IPS-18a (cell line): Measurements from ENCODE around the gene OAF.

Experiments used
- H3K27ac ChIP-seq: one replicate; pipeline ENCODE4 v1.5.1; 2013; ENCODE audit warnings: low read length
- H3K27me3 ChIP-seq: one replicate; pipeline ENCODE4 v1.6.1; 2013; ENCODE audit warnings: mild to moderate bottlenecking, low read length; ENCODE audit not compliant: control insufficient read depth, insufficient read depth
- H3K36me3 ChIP-seq: one replicate; pipeline ENCODE4 v1.6.1; 2013; ENCODE audit warnings: low read depth, low read length; ENCODE audit not compliant: control insufficient read depth
- H3K4me1 ChIP-seq: one replicate; pipeline ENCODE4 v1.6.1; 2013; ENCODE audit warnings: low read depth, low read length; ENCODE audit not compliant: control insufficient read depth
- H3K4me3 ChIP-seq: one replicate; pipeline ENCODE4 v1.5.1; 2013; ENCODE audit warnings: low read length
- H3K9ac ChIP-seq: one replicate; pipeline ENCODE4 v1.6.1; 2013; ENCODE audit warnings: mild to moderate bottlenecking, low read length, moderate library complexity
- H3K9me3 ChIP-seq: one replicate; pipeline ENCODE4 v1.6.1; 2013; ENCODE audit warnings: low read depth, low read length; ENCODE audit not compliant: control insufficient read depth

Gene OAF

DNA sequence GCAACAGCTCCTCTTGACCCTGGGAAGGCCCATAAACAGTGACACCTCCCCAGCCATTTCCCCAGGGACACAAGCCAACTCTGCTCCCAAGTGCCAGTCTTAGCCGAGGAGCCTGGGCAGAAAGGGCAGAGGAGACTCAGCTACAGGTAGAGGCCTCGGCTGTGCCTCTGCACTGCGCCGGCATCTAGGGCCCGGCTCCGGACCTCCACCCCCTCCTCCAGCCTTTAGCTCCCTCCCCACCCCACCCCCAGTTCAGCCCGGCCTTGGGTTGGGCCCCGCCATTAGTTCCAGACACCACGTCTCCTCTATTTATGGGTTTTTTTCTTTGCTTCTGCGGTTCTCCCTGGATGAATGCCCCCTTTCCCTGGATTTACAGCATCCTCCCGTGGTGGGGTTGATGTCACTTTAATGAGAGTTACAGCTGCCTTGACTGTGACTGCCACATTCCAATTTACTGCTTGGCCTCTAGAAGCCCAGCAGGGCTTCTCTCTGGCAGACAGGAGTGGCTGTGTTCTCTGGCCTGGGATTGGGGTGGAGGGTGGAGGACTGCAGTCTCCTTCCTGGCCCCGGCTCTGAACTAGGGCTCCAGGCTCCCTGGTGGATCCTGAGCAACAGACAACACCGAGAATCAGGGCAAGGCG lies 13.5 kb upstream of the OAF start:
- H3K36me3 ChIP-seq = no peaks in the 10 kb centered on the region
- no peak overlapping the region for H3K27ac ChIP-seq
- no peak overlapping the region for H3K9ac ChIP-seq
- no peak overlapping the region for H3K4me3 ChIP-seq
- H3K4me1 ChIP-seq = peaks cover 26% of the 10 kb centered on the region
- H3K27me3 ChIP-seq = peaks cover 73% of the 10 kb centered on the region
- H3K9me3 ChIP-seq = no peaks in the 10 kb centered on the region

GRCh38 chr11:120197977-120198376 lies 12.9 kb upstream of the OAF start:
- Histone ChIP-seq H3K27me3 (peaks cover 74% of the 10 kb centered on the region), H3K36me3 (no peaks in the 10 kb centered on the region), H3K27ac (no peak overlapping the region), H3K4me1 (peaks cover 26% of the 10 kb centered on the region), H3K4me3 (no peak overlapping the region), H3K9me3 (no peaks in the 10 kb centered on the region), H3K9ac (no peak overlapping the region)

GRCh38 chr11:120198403-120198786 lies 12.4 kb upstream of the OAF start:
- H3K27me3 ChIP-seq = peaks cover 74% of the 10 kb centered on the region
- H3K36me3 ChIP-seq = no peaks in the 10 kb centered on the region
- no peaks in the 10 kb centered on the region for H3K9me3 ChIP-seq
- H3K27ac ChIP-seq = no peak overlapping the region
- peaks cover 26% of the 10 kb centered on the region for H3K4me1 ChIP-seq
- H3K9ac ChIP-seq = no peak overlapping the region
- H3K4me3 ChIP-seq = no peak overlapping the region

DNA sequence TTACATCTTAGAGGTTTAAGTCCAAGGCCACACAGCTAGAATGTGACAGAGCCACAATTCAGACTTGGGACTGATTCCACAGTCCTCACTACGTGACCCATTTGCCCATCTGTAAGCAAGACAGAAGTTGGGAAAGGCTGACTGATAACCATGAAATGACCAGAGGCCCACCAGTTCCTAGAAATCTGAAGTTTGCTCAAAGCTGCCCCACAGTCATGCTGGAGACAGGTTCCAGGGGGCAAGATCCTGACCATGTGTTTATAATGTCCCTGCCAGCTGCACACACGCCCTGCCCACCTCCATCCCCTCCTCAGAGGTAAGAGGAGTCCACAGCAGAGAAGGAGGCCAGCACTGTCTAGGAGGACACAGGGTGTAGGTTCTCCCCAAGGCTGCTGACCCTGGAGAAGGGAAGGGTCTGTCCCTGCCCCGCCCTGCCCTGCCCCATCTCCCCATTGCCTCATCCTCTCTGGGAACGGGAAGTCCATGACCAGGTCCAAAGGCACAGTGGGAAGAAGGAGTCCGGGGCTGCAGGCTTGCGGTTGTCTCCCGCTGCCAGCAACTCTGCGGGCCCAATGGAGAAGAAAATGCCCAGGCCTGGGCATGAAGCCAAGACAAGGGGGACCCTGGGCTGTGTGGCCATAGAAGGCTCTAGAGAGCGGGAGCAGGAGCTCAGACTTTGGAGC lies 11.9 kb upstream of the OAF start:
- Histone ChIP-seq H3K36me3 (no peaks in the 10 kb centered on the region), H3K4me1 (peaks cover 26% of the 10 kb centered on the region), H3K9ac (no peak overlapping the region), H3K27ac (no peak overlapping the region), H3K27me3 (peaks cover 74% of the 10 kb centered on the region), H3K4me3 (no peak overlapping the region), H3K9me3 (no peaks in the 10 kb centered on the region)

- no peak overlapping the region for H3K27ac ChIP-seq
- H3K27me3 ChIP-seq = peaks cover 71% of the 10 kb centered on the region
- H3K9ac ChIP-seq = no peak overlapping the region
- no peaks in the 10 kb centered on the region for H3K9me3 ChIP-seq
- H3K4me1 ChIP-seq = peaks cover 26% of the 10 kb centered on the region
- H3K36me3 ChIP-seq = no peaks in the 10 kb centered on the region
- H3K4me3 ChIP-seq = no peak overlapping the region
Measured at GRCh38 chr11:120199613-120200012, 11.2 kb upstream of the OAF start.

DNA sequence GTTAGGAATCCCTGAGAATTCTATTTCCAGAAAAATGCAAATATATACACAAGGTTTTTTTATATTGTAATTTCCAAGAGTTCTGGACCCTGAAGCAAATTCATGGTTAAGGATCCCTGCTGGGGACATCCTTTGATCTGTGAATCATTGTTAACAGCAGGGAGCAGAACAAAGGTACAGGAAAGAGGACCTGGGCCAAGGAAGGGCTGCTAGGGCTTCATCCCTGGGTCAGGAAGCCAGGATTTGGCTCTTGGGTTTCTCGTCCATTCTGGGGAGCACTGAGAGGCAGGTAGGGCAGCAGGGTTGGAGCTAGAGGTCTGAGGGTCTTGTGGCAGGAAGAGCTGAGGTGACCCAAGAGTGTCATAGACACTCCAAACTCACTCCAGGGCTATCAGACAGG lies 10.2 kb upstream of the OAF start:
- H3K4me1 ChIP-seq = peaks cover 25% of the 10 kb centered on the region
- H3K27me3 ChIP-seq = peaks cover 74% of the 10 kb centered on the region
- no peaks in the 10 kb centered on the region for H3K9me3 ChIP-seq
- no peak overlapping the region for H3K27ac ChIP-seq
- H3K4me3 ChIP-seq = no peak overlapping the region
- no peaks in the 10 kb centered on the region for H3K36me3 ChIP-seq
- H3K9ac ChIP-seq = no peak overlapping the region

- Histone ChIP-seq H3K27me3 (peaks cover 74% of the 10 kb centered on the region), H3K27ac (no peak overlapping the region), H3K9me3 (no peaks in the 10 kb centered on the region), H3K36me3 (no peaks in the 10 kb centered on the region), H3K9ac (no peak overlapping the region), H3K4me1 (peaks cover 24% of the 10 kb centered on the region), H3K4me3 (no peak overlapping the region)
Measured at GRCh38 chr11:120201653-120202052, 9.2 kb upstream of the OAF start.

DNA sequence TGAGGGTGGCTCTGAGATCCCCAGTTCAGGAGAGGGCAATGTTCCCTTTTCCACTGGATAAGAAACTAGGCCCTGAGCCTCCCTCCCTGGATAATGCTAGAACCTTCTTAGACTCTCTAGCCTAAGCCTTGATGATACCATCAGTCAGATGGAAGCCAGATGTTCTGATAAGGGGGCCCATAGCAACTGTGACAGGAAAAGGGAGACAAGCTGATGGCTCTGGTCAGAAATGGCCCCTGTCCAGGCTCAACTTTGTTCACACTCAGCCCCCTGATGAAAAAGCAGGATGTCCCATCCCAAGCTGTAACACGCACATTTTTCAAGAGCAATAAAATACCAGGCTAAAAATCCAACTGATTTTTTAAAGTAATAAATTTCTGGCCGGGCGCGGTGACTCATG lies 7.2 kb upstream of the OAF start:
- H3K27ac ChIP-seq = no peak overlapping the region
- no peaks in the 10 kb centered on the region for H3K36me3 ChIP-seq
- no peaks in the 10 kb centered on the region for H3K9me3 ChIP-seq
- H3K4me1 ChIP-seq = peaks cover 14% of the 10 kb centered on the region
- peaks cover 78% of the 10 kb centered on the region for H3K27me3 ChIP-seq
- no peak overlapping the region for H3K4me3 ChIP-seq
- no peak overlapping the region for H3K9ac ChIP-seq

GRCh38 chr11:120205596-120206161 lies 5.2 kb upstream of the OAF start:
- H3K9me3 ChIP-seq = no peaks in the 10 kb centered on the region
- peaks cover 77% of the 10 kb centered on the region for H3K27me3 ChIP-seq
- peaks cover 9% of the 10 kb centered on the region for H3K4me1 ChIP-seq
- H3K36me3 ChIP-seq = no peaks in the 10 kb centered on the region
- H3K4me3 ChIP-seq = no peak overlapping the region
- H3K27ac ChIP-seq = no peak overlapping the region
- no peak overlapping the region for H3K9ac ChIP-seq

- peaks cover 11% of the 10 kb centered on the region for H3K4me1 ChIP-seq
- H3K27ac ChIP-seq = no peak overlapping the region
- no peak overlapping the region for H3K9ac ChIP-seq
- peaks cover 75% of the 10 kb centered on the region for H3K27me3 ChIP-seq
- no peaks in the 10 kb centered on the region for H3K9me3 ChIP-seq
- H3K4me3 ChIP-seq = no peak overlapping the region
- H3K36me3 ChIP-seq = no peaks in the 10 kb centered on the region
Measured at GRCh38 chr11:120207512-120207911, 3.3 kb upstream of the OAF start.

DNA sequence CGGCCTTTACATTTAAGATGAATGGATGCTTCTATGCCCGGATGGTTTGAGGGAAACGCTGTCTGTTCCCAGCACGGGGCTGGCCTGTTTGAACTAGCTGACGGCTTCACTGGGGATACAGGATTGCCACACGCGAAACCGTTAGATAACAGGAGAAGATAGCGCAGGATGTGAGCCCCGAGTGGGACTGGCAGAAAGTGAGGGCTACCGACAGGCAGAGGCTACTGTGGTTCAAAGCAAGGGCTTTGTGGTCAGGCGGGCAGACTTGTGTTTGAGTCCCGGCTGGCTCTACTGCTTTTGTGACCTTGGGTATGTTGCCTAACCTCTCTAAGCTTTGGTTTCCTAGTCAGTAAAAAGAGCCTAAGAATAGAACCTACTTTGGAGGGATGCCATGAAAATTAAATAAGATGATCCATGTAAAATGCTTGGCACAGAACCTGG lies 2.8 kb upstream of the OAF start:
- no peak overlapping the region for H3K9ac ChIP-seq
- peaks cover 80% of the 10 kb centered on the region for H3K27me3 ChIP-seq
- no peaks in the 10 kb centered on the region for H3K9me3 ChIP-seq
- no peak overlapping the region for H3K27ac ChIP-seq
- H3K4me1 ChIP-seq = peaks cover 16% of the 10 kb centered on the region
- H3K36me3 ChIP-seq = no peaks in the 10 kb centered on the region
- no peak overlapping the region for H3K4me3 ChIP-seq

DNA sequence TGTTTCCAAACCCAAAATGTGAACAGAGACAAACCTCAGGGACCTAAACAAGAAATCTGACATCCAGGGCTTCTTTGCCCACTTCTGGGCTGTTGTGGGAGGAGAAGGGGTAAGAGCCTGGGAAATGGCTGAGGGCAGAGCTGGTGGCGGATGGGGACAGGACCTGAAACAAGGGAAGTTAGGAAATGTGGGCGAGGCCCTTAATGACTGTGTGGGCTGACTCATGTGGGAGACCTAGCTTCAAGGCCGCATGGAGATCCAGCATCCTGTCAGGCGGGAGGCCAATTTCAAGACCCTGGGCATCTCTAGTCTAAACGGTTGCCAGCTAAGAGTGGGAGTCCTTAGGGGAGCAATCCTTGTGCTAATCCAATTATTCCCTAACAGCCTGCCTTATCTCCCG lies 2.1 kb upstream of the OAF start:
- H3K27me3 ChIP-seq = peaks cover 88% of the 10 kb centered on the region
- H3K36me3 ChIP-seq = no peaks in the 10 kb centered on the region
- H3K9ac ChIP-seq = no peak overlapping the region

More for the DNA sequence above, 2.1 kb upstream of the OAF start:
- no peaks in the 10 kb centered on the region for H3K9me3 ChIP-seq
- no peak overlapping the region for H3K4me3 ChIP-seq
- H3K4me1 ChIP-seq = peaks cover 18% of the 10 kb centered on the region
- H3K27ac ChIP-seq = no peak overlapping the region
